IgD-negative memory B cell (primary cell): ENCODE measurements around the gene CPEB4. TPM values are rescaled to one million over a fixed set of nuclear protein-coding genes. Genes with fewer than 3 reads are reported as not detected.

Source experiments
- H3K27ac Mint-ChIP-seq, 3 donors: one replicate each; pipeline ENCODE4 v1.8.0; 2020 to 2022; ENCODE audit warnings: mild to moderate bottlenecking in 3 of 3, mixed read lengths in 3 of 3, moderate library complexity in 1 of 3
- H3K27me3 Mint-ChIP-seq: one replicate; pipeline ENCODE4 v1.8.0; 2021; ENCODE audit warnings: mixed read lengths
- H3K36me3 Mint-ChIP-seq: one replicate; pipeline ENCODE4 v1.8.0; 2020; ENCODE audit warnings: mild to moderate bottlenecking, mixed read lengths
- H3K4me1 Mint-ChIP-seq, 3 donors: one replicate each; pipeline ENCODE4 v1.8.0; 2020 to 2022; ENCODE audit warnings: mixed read lengths in 3 of 3, mild to moderate bottlenecking in 1 of 3
- H3K4me3 Mint-ChIP-seq, 4 donors: one replicate each; pipeline ENCODE4 v1.8.0; 2020 to 2022; ENCODE audit warnings: mild to moderate bottlenecking in 4 of 4, mixed read lengths in 4 of 4, moderate library complexity in 3 of 4
- H3K9me3 Mint-ChIP-seq, 3 donors: one replicate each; pipeline ENCODE4 v1.8.0; 2020 to 2021; ENCODE audit warnings: mixed read lengths in 3 of 3, mild to moderate bottlenecking in 1 of 3
- polyA plus RNA-seq: library from polyadenylated mRNA; unstranded; fragments of 300-500 nt; fragmentation: Illumina TruSeq; gene quantifications from one replicate; pipeline ENCODE4 v1.2.3, GENCODE V29; 2021

CPEB4 gene
- polyA plus RNA-seq, 1 donor from 2014 or later = 8.4 TPM

DNA sequence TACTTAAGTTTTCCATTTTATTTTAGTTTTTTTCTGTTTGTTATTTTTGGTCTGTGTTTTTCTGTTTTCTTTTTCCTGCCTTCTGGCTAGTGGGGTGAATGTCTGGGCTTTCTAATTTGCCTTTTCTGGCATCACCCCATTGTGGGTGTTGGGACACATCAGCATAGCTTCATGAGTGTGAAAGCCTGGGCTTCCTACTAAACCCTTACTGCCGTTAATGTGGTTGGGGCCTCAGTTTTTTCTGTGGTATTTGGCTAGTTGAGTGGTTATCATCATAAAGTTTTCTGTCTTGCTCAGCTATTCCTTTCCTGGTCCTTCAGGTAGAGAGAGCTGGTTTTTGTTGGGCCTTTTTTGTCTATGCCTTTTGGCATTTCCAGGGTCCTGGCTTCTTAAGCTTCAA lies 122.2 kb downstream of the CPEB4 start:
- Mint-ChIP-seq H3K27ac (no peak overlapping the region), H3K27me3 (peaks cover 6% of the 10 kb centered on the region), H3K36me3 (peaks cover 1% of the 10 kb centered on the region), H3K9me3 (peaks cover 0 to 3% (median 0%) of the 10 kb centered on the region in 3 donors), H3K4me1 (no peaks in the 10 kb centered on the region), H3K4me3 (no peak overlapping the region)

DNA sequence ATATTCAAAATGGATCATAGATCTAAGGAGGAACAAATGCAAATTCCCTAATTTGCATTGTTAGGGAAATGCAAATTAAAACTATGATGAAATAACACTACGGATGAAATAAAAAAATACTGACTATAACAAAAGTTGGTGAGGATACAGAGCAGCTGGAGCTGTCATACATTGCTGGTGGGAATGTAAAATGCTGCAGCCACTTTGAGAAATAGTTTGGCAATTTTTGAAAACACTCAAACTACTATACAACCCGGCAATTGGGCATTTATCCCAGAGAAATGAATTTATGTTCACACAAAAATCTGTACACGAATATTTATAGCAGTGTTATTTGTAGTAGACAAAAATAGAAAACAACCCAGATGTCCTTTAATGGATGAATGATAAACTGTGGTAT lies 123.3 kb downstream of the CPEB4 start:
- Mint-ChIP-seq H3K36me3 (peaks cover 1% of the 10 kb centered on the region), H3K9me3 (peaks cover 0 to 3% (median 0%) of the 10 kb centered on the region in 3 donors), H3K4me3 (no peak overlapping the region), H3K4me1 (no peaks in the 10 kb centered on the region), H3K27me3 (peaks cover 3% of the 10 kb centered on the region), H3K27ac (no peak overlapping the region)

Other genes starting within 250 kb of the CPEB4 start
- gene C5orf47, start 100.8 kb downstream of the CPEB4 start, polyA plus RNA-seq = not detected
- not detected for gene NSG2, start 157.4 kb downstream of the CPEB4 start, polyA plus RNA-seq